Mononuclear cell (primary cell): ENCODE measurements around the gene GIMAP7. TPM values are rescaled to one million over a fixed set of nuclear protein-coding genes. Genes with fewer than 3 reads are reported as not detected.
"Not testable (repeated sequence)": the region's sequence is repeated elsewhere in the genome, so short reads cannot be mapped to it uniquely, and the experiment has no call there.

ENCODE experiments used
- H3K27me3 ChIP-seq: 2 replicates; pipeline ENCODE4 v1.6.0; 2011; ENCODE audit warnings: low read length, control low read depth; ENCODE audit not compliant: insufficient read depth
- H3K4me1 ChIP-seq: 2 replicates; pipeline ENCODE4 v1.5.1; 2011; ENCODE audit warnings: mild to moderate bottlenecking, low read length, control low read depth; ENCODE audit not compliant: insufficient read depth
- H3K4me3 ChIP-seq: 2 replicates; pipeline ENCODE4 v1.5.1; 2011; ENCODE audit warnings: mild to moderate bottlenecking, low read length, moderate library complexity
- H3K9me3 ChIP-seq: 2 replicates; pipeline ENCODE4 v1.5.1; 2011; ENCODE audit warnings: low read depth, mild to moderate bottlenecking, control low read depth, low read length
- total RNA-seq: library from RNA; depleted of rRNA; stranded (reverse); fragments of >200 nt; gene quantifications from one replicate; pipeline ENCODE4 v1.2.3, GENCODE V29; 2012

The GIMAP7 gene
- total RNA-seq, 1 donor, result 44.2 TPM

GRCh38 chr7:150489782-150490181 is 24.9 kb upstream of the GIMAP7 start:
- Histone ChIP-seq H3K9me3 (no peaks in the 10 kb centered on the region), H3K27me3 (no peaks in the 10 kb centered on the region), H3K4me1 (peaks cover 42% of the 10 kb centered on the region), H3K4me3 (no peak overlapping the region)

GRCh38 chr7:150493442-150493841 is 21.2 kb upstream of the GIMAP7 start:
- peaks cover 15% of the 10 kb centered on the region for H3K4me1 ChIP-seq
- not testable (repeated sequence) for H3K9me3 ChIP-seq, H3K27me3 ChIP-seq, H3K4me3 ChIP-seq

- Histone ChIP-seq H3K9me3 (no peaks in the 10 kb centered on the region), H3K4me1 (peaks cover 36% of the 10 kb centered on the region), H3K4me3 (no peak overlapping the region), H3K27me3 (no peaks in the 10 kb centered on the region)
Observed at GRCh38 chr7:150502519-150502918, 12.2 kb upstream of the GIMAP7 start.

GRCh38 chr7:150503155-150503554 is 11.5 kb upstream of the GIMAP7 start:
- H3K27me3 ChIP-seq, result no peaks in the 10 kb centered on the region
- no peaks in the 10 kb centered on the region for H3K9me3 ChIP-seq
- H3K4me1 ChIP-seq, result peaks cover 37% of the 10 kb centered on the region
- no peak overlapping the region for H3K4me3 ChIP-seq

- H3K4me3 ChIP-seq, result no peak overlapping the region
- H3K4me1 ChIP-seq, result peaks cover 41% of the 10 kb centered on the region
- H3K9me3 ChIP-seq, result no peaks in the 10 kb centered on the region
- no peaks in the 10 kb centered on the region for H3K27me3 ChIP-seq
Observed at GRCh38 chr7:150503581-150503980, 11.1 kb upstream of the GIMAP7 start.

- no peaks in the 10 kb centered on the region for H3K27me3 ChIP-seq
- H3K4me1 ChIP-seq, result peaks cover 63% of the 10 kb centered on the region
- H3K9me3 ChIP-seq, result no peaks in the 10 kb centered on the region
- no peak overlapping the region for H3K4me3 ChIP-seq
Observed at GRCh38 chr7:150507947-150508602, 6.6 kb upstream of the GIMAP7 start.

- no peaks in the 10 kb centered on the region for H3K27me3 ChIP-seq
- no peaks in the 10 kb centered on the region for H3K9me3 ChIP-seq
- H3K4me3 ChIP-seq, result no peak overlapping the region
- H3K4me1 ChIP-seq, result peaks cover 52% of the 10 kb centered on the region
Observed at GRCh38 chr7:150511048-150511447, 3.6 kb upstream of the GIMAP7 start.

- H3K4me1 ChIP-seq, result peaks cover 41% of the 10 kb centered on the region
- H3K9me3 ChIP-seq, result no peaks in the 10 kb centered on the region
- no peaks in the 10 kb centered on the region for H3K27me3 ChIP-seq
- H3K4me3 ChIP-seq, result no peak overlapping the region
Observed at GRCh38 chr7:150513758-150514157, 914 bp upstream of the GIMAP7 start.

GRCh38 chr7:150515248-150516147 is 826 bp downstream of the GIMAP7 start:
- H3K9me3 ChIP-seq, result no peaks in the 10 kb centered on the region
- H3K27me3 ChIP-seq, result no peaks in the 10 kb centered on the region
- peak overlapping the region; percentile 74 for H3K4me3 ChIP-seq
- peaks cover 37% of the 10 kb centered on the region for H3K4me1 ChIP-seq

- Histone ChIP-seq H3K4me1 (peaks cover 27% of the 10 kb centered on the region), H3K27me3 (no peaks in the 10 kb centered on the region), H3K4me3 (peak overlapping the region; percentile 74), H3K9me3 (no peaks in the 10 kb centered on the region)
Observed at GRCh38 chr7:150516956-150517745, 2.5 kb downstream of the GIMAP7 start.

- Histone ChIP-seq H3K9me3 (peaks cover under 1% of the 10 kb centered on the region), H3K27me3 (no peaks in the 10 kb centered on the region), H3K4me3 (peak overlapping the region; percentile 74), H3K4me1 (peaks cover 8% of the 10 kb centered on the region)
Observed at GRCh38 chr7:150519310-150519709, 4.6 kb downstream of the GIMAP7 start.

GRCh38 chr7:150520145-150520544 is 5.5 kb downstream of the GIMAP7 start:
- Histone ChIP-seq H3K27me3 (no peaks in the 10 kb centered on the region), H3K4me3 (peak overlapping the region; percentile 74), H3K9me3 (peaks cover 9% of the 10 kb centered on the region), H3K4me1 (peaks cover 8% of the 10 kb centered on the region)

GRCh38 chr7:150522931-150523330 is 8.3 kb downstream of the GIMAP7 start:
- not testable (repeated sequence) for H3K4me3 ChIP-seq, H3K27me3 ChIP-seq, H3K4me1 ChIP-seq
- peaks cover 31% of the 10 kb centered on the region for H3K9me3 ChIP-seq

GRCh38 chr7:150524018-150524417 is 9.3 kb downstream of the GIMAP7 start:
- H3K9me3 ChIP-seq, result peaks cover 42% of the 10 kb centered on the region
- peaks cover 8% of the 10 kb centered on the region for H3K4me1 ChIP-seq
- H3K4me3 ChIP-seq, result no peak overlapping the region
- H3K27me3 ChIP-seq, result no peaks in the 10 kb centered on the region

- H3K27me3 ChIP-seq, result no peaks in the 10 kb centered on the region
Observed at GRCh38 chr7:150531704-150532103, 17.0 kb downstream of the GIMAP7 start.

More at GRCh38 chr7:150531704-150532103, 17.0 kb downstream of the GIMAP7 start:
- peaks cover 45% of the 10 kb centered on the region for H3K9me3 ChIP-seq
- H3K4me3 ChIP-seq, result no peak overlapping the region
- no peaks in the 10 kb centered on the region for H3K4me1 ChIP-seq
